Measurements from ENCODE around the gene CCNF.

The CCNF gene

GRCh38 chr16:2458887-2459646 is 29.8 kb downstream of the CCNF start:
- DNase-seq, result peak; percentile 10

GRCh38 chr16:2459647-2460390 is 30.6 kb downstream of the CCNF start, which contains the start of gene TEDC2:
Gene TEDC2 (plus strand): TSS chr16:2460109. CDS start chr16:2460145, 36 bp downstream.
- DNase-seq, result peak; percentile 97

- DNase-seq, result no peak
These were observed 31.1 kb downstream of the CCNF start for GRCh38 chr16:2460391-2460713.

GRCh38 chr16:2460916-2461315 is 31.7 kb downstream of the CCNF start:
- DNase-seq, result no peak

GRCh38 chr16:2462031-2462866 is 33.0 kb downstream of the CCNF start:
- no peak for DNase-seq

GRCh38 chr16:2464333-2464732 is 35.1 kb downstream of the CCNF start:
- no peak for DNase-seq

GRCh38 chr16:2465653-2466415 is 36.6 kb downstream of the CCNF start:
- peak; percentile 17 for DNase-seq

GRCh38 chr16:2466667-2467527 is 37.6 kb downstream of the CCNF start:
- no peak for DNase-seq

GRCh38 chr16:2467528-2468232 is 38.4 kb downstream of the CCNF start:
- DNase-seq, result peak; percentile 83

GRCh38 chr16:2468233-2468724 is 39.0 kb downstream of the CCNF start:
- peak; percentile 81 for DNase-seq

- peak; percentile 97 for DNase-seq
These were observed 39.6 kb downstream of the CCNF start for GRCh38 chr16:2468725-2469398.

GRCh38 chr16:2469399-2470233 is 40.4 kb downstream of the CCNF start:
- DNase-seq, result no peak

- DNase-seq, result no peak
These were observed 41.0 kb downstream of the CCNF start for GRCh38 chr16:2470234-2470601.

GRCh38 chr16:2470603-2471015 is 41.4 kb downstream of the CCNF start:
- DNase-seq, result peak; percentile 42

- peak; percentile 66 for DNase-seq
These were observed 41.9 kb downstream of the CCNF start, which contains the start of gene NTN3 for GRCh38 chr16:2471016-2471652. Gene NTN3 (plus strand): TSS chr16:2471297. CDS start chr16:2471702, 405 bp downstream.

- no peak for DNase-seq
These were observed 42.6 kb downstream of the CCNF start for GRCh38 chr16:2471653-2472487.

- no peak for DNase-seq
These were observed 43.2 kb downstream of the CCNF start for GRCh38 chr16:2472488-2472864.
